SK-N-SH treated with all-trans-retinoic acid at 6 μM for 48 hours (cell line): Measurements from ENCODE around the gene S100A4.

Experiments used
- ATAC-seq: fragments of 200-7000 bp; cut with Tn5 transposase; 3 replicates; pipeline ENCODE4 v1.9.1; 2020; ENCODE audit warnings: mild to moderate bottlenecking, moderate library complexity
- ARNTL ChIP-seq: fragments of 450-650 bp; formaldehyde crosslinking; IDR thresholded peaks from 2 replicates; pipeline ENCODE4 v1.5.0; 2020; ENCODE audit warnings: low read depth, mild to moderate bottlenecking, moderate library complexity, borderline replicate concordance
- BACH2 ChIP-seq: fragments of 250-450 bp; sonication (Bioruptor Pico); IDR thresholded peaks from 2 replicates; pipeline ENCODE4 v1.9.0; 2021; ENCODE audit warnings: mild to moderate bottlenecking, borderline replicate concordance
- CREB5 ChIP-seq: fragments of 250-450 bp; sonication (Bioruptor Pico); IDR thresholded peaks from 2 replicates; pipeline ENCODE4 v1.5.1; 2020; ENCODE audit warnings: low read depth, mild to moderate bottlenecking, moderate library complexity
- CSDC2 ChIP-seq: fragments of 250-450 bp; sonication (Bioruptor Pico); IDR thresholded peaks from 2 replicates; pipeline ENCODE4 v1.5.0; 2020; ENCODE audit warnings: mild to moderate bottlenecking, moderate library complexity
- CSRNP3 ChIP-seq: fragments of 250-450 bp; sonication (Bioruptor Pico); IDR thresholded peaks from 2 replicates; pipeline ENCODE4 v1.5.1; 2021; ENCODE audit warnings: mild to moderate bottlenecking, moderate library complexity
- GLIS3 ChIP-seq: fragments of 250-450 bp; sonication (Bioruptor Pico); IDR thresholded peaks from 2 replicates; pipeline ENCODE4 v1.5.0; 2020; ENCODE audit warnings: mild to moderate bottlenecking, moderate library complexity
- ISL1 ChIP-seq: fragments of 250-450 bp; sonication (Bioruptor Pico); IDR thresholded peaks from 2 replicates; pipeline ENCODE4 v2.1.2; 2022; ENCODE audit warnings: mild to moderate bottlenecking, moderate library complexity
- OSR1 ChIP-seq: fragments of 250-450 bp; sonication (Bioruptor Pico); IDR thresholded peaks from 2 replicates; pipeline ENCODE4 v1.8.0; 2022; ENCODE audit warnings: moderate library complexity, mild to moderate bottlenecking, inconsistent platforms
- PATZ1 ChIP-seq: fragments of 250-450 bp; sonication (Bioruptor Pico); IDR thresholded peaks from 2 replicates; pipeline ENCODE4 v1.8.0; 2020; ENCODE audit warnings: mild to moderate bottlenecking, moderate library complexity, borderline replicate concordance
- PPARA ChIP-seq: fragments of 250-450 bp; sonication (Bioruptor Pico); IDR thresholded peaks from 2 replicates; pipeline ENCODE4 v1.5.0; 2020; ENCODE audit warnings: mild to moderate bottlenecking, borderline replicate concordance
- RARB ChIP-seq: fragments of 250-450 bp; sonication (Bioruptor Pico); IDR thresholded peaks from 2 replicates; pipeline ENCODE4 v1.8.0; 2021; ENCODE audit warnings: mild to moderate bottlenecking, moderate library complexity
- SNAI2 ChIP-seq: fragments of 250-450 bp; sonication (Bioruptor Pico); IDR thresholded peaks from 2 replicates; pipeline ENCODE4 v1.5.0; 2020; ENCODE audit warnings: mild to moderate bottlenecking, moderate library complexity
- TCF4 ChIP-seq: fragments of 250-450 bp; sonication (Bioruptor Pico); IDR thresholded peaks from 2 replicates; pipeline ENCODE4 v1.8.0; 2021; ENCODE audit warnings: mild to moderate bottlenecking, moderate library complexity, borderline replicate concordance
- TOX ChIP-seq: fragments of 250-450 bp; sonication (Bioruptor Pico); IDR thresholded peaks from 2 replicates; pipeline ENCODE4 v1.8.0; 2021; ENCODE audit warnings: mild to moderate bottlenecking, moderate library complexity, borderline replicate concordance
- TSHZ2 ChIP-seq: fragments of 250-450 bp; sonication (Bioruptor Pico); IDR thresholded peaks from 2 replicates; pipeline ENCODE4 v1.5.0; 2020; ENCODE audit warnings: mild to moderate bottlenecking, moderate library complexity
- ZFP3 ChIP-seq: fragments of 250-450 bp; sonication (Bioruptor Pico); IDR thresholded peaks from 2 replicates; pipeline ENCODE4 v1.5.0; 2020; ENCODE audit warnings: mild to moderate bottlenecking, moderate library complexity
- ZNF565 ChIP-seq: fragments of 450-650 bp; formaldehyde crosslinking; conservative IDR thresholded peaks from 2 replicates; pipeline ENCODE4 v1.5.0; 2020; ENCODE audit warnings: low read depth, mild to moderate bottlenecking, moderate library complexity
- ZNF70 ChIP-seq: fragments of 450-650 bp; formaldehyde crosslinking; IDR thresholded peaks from 2 replicates; pipeline ENCODE4 v1.5.0; 2020; ENCODE audit warnings: mild to moderate bottlenecking, moderate library complexity
- ZNF8 ChIP-seq: fragments of 450-650 bp; formaldehyde crosslinking; IDR thresholded peaks from 2 replicates; pipeline ENCODE4 v1.5.0; 2020; ENCODE audit warnings: mild to moderate bottlenecking, moderate library complexity
- TF ChIP-seq, protein P1 (sequence below): fragments of 250-450 bp; sonication (Bioruptor Pico); IDR thresholded peaks from 2 replicates; pipeline ENCODE4 v1.8.0; 2021; ENCODE audit warnings: low read depth, mild to moderate bottlenecking, moderate library complexity, borderline replicate concordance

S100A4 gene

GRCh38 chr1:153505576-153505975 lies 40.0 kb downstream of the S100A4 start:
- TF ChIP-seq ZNF70 (CRISPR knock-in tag) (no peak), TCF4 (CRISPR knock-in tag) (no peak), ARNTL (CRISPR knock-in tag) (no peak), SNAI2 (CRISPR knock-in tag) (no peak), ZNF8 (CRISPR knock-in tag) (no peak), CSDC2 (no peak), ZFP3 (CRISPR knock-in tag) (no peak), ZNF565 (CRISPR knock-in tag) (no peak), ISL1 (CRISPR knock-in tag) (no peak), PATZ1 (CRISPR knock-in tag) (no peak), TSHZ2 (CRISPR knock-in tag) (no peak)
- TF ChIP-seq, protein P1, sequence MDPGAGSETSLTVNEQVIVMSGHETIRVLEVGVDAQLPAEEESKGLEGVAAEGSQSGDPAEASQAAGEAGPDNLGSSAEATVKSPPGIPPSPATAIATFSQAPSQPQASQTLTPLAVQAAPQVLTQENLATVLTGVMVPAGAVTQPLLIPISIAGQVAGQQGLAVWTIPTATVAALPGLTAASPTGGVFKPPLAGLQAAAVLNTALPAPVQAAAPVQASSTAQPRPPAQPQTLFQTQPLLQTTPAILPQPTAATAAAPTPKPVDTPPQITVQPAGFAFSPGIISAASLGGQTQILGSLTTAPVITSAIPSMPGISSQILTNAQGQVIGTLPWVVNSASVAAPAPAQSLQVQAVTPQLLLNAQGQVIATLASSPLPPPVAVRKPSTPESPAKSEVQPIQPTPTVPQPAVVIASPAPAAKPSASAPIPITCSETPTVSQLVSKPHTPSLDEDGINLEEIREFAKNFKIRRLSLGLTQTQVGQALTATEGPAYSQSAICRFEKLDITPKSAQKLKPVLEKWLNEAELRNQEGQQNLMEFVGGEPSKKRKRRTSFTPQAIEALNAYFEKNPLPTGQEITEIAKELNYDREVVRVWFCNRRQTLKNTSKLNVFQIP: no peak
- ATAC-seq: no peak

GRCh38 chr1:153503766-153504165 lies 41.8 kb downstream of the S100A4 start:
- TF ChIP-seq ZNF8 (CRISPR knock-in tag) (no peak), TCF4 (CRISPR knock-in tag) (no peak), OSR1 (CRISPR knock-in tag) (no peak), PPARA (CRISPR knock-in tag) (no peak), RARB (CRISPR knock-in tag) (no peak), ISL1 (CRISPR knock-in tag) (no peak), CSRNP3 (CRISPR knock-in tag) (no peak), ZNF565 (CRISPR knock-in tag) (no peak), CSDC2 (no peak), PATZ1 (CRISPR knock-in tag) (no peak)
- TF ChIP-seq, protein P1: no peak
- TF ChIP-seq, all 23 proteins: peak for 0

GRCh38 chr1:153498746-153499145 lies 46.9 kb downstream of the S100A4 start:
- ATAC-seq: no peak
- TF ChIP-seq TCF4 (CRISPR knock-in tag) (no peak), CSDC2 (no peak), ISL1 (CRISPR knock-in tag) (no peak), ARNTL (CRISPR knock-in tag) (no peak), CSRNP3 (CRISPR knock-in tag) (no peak), OSR1 (CRISPR knock-in tag) (no peak), SNAI2 (CRISPR knock-in tag) (no peak), TOX (CRISPR knock-in tag) (no peak), PATZ1 (CRISPR knock-in tag) (no peak), BACH2 (CRISPR knock-in tag) (no peak), CREB5 (CRISPR knock-in tag) (no peak), GLIS3 (no peak), ZNF8 (CRISPR knock-in tag) (no peak)

More at GRCh38 chr1:153503766-153504165, 41.8 kb downstream of the S100A4 start:
- ATAC-seq: no peak
